ENCODE measurements around the gene COX6B2. TPM values are rescaled to one million over a fixed set of nuclear protein-coding genes. Genes with fewer than 3 reads are reported as not detected.

The COX6B2 gene
- total RNA-seq, 1 donor from 2014 or later = 0.87 TPM

DNA sequence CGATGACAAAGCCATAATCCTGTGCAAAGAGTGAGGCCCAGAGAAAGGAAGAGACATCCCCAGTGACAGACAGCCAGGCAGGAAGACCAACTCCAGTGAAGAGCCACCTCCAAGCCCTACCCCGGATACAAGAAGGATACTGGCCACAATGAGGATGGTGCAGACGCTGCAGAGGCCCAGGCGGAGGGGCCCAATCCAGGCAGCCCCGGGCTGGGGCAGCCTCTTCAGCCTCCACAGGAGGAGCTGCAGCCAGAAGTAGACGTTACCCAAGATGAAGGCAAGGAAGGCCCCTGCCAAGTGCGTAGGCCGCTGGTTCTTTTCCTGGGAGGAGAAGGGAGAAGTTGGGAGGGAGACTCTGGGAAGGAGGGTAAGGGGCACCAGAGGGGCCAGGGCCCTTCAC, 37.9 kb downstream of the COX6B2 start:
- Mint-ChIP-seq H3K9me3 (no peaks in the 10 kb centered on the region), H3K4me1 (ENCODE audit: unreplicated experiment) (peaks cover 7% of the 10 kb centered on the region), H3K4me3 (no peak overlapping the region), H3K27me3 (peaks cover 6% of the 10 kb centered on the region), H3K27ac (no peak overlapping the region), H3K36me3 (peaks cover 3% of the 10 kb centered on the region)
- DNase-seq (ENCODE audit: extremely low spot score, unreplicated experiment) = no peak
- TF ChIP-seq, protein P1, sequence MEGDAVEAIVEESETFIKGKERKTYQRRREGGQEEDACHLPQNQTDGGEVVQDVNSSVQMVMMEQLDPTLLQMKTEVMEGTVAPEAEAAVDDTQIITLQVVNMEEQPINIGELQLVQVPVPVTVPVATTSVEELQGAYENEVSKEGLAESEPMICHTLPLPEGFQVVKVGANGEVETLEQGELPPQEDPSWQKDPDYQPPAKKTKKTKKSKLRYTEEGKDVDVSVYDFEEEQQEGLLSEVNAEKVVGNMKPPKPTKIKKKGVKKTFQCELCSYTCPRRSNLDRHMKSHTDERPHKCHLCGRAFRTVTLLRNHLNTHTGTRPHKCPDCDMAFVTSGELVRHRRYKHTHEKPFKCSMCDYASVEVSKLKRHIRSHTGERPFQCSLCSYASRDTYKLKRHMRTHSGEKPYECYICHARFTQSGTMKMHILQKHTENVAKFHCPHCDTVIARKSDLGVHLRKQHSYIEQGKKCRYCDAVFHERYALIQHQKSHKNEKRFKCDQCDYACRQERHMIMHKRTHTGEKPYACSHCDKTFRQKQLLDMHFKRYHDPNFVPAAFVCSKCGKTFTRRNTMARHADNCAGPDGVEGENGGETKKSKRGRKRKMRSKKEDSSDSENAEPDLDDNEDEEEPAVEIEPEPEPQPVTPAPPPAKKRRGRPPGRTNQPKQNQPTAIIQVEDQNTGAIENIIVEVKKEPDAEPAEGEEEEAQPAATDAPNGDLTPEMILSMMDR (conservative IDR thresholded peaks at IDR 0.05) = no peak

DNA sequence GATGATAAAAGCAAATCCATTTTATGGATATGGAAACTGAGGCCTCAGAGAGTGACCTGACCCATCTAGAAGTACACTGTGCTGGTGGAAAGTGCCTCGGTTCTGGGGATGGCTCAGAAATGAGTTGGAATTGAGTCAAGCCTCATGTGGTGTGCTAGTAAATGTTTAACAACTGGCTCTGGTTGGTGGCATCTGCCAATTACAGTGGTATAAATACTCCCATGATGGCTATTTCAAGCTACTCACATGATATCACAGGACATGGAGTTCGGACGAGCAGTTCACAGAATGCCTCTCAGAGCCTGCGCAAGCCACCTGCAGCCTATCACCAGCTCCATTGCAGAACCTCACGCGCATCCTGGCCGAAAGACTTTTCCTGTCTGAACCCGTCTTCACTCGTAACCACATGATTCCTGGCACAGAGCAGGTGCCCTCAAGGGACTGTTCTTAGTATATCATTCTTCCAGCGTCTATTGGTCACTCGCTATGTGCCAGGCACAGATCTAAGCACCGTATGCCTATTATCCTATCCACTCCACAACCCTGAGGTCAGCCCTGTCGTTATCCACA, 38.5 kb downstream of the COX6B2 start:
- Mint-ChIP-seq H3K4me1 (ENCODE audit: unreplicated experiment) (peaks cover 7% of the 10 kb centered on the region), H3K27ac (no peak overlapping the region), H3K27me3 (peaks cover 6% of the 10 kb centered on the region), H3K36me3 (peaks cover 3% of the 10 kb centered on the region), H3K4me3 (no peak overlapping the region), H3K9me3 (no peaks in the 10 kb centered on the region)
- no peak for DNase-seq (ENCODE audit: extremely low spot score, unreplicated experiment)
- TF ChIP-seq, protein P1 (conservative IDR thresholded peaks at IDR 0.05) = no peak

DNA sequence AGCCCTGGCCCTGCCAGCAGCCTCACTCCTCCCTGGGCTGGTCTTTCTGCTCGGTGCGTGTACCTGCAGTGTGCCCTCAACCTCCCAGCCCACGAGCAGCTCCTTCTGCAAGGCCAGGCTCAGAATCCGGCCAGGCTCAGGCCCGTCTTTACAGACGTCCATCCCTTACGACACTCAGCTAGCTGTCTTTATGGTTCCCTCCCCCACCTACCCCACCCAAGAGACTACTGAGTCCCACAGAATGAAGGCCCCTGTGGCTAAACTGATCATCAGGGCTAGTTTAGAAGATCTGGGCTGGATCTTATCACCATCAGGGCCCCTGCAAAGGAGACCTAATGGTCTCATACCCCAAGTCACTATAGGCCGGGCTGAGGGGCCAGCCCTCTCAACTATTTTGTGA, 40.1 kb downstream of the COX6B2 start:
- Mint-ChIP-seq H3K27ac (no peak overlapping the region), H3K9me3 (no peaks in the 10 kb centered on the region), H3K27me3 (no peaks in the 10 kb centered on the region), H3K4me3 (no peak overlapping the region), H3K36me3 (peaks cover 7% of the 10 kb centered on the region), H3K4me1 (ENCODE audit: unreplicated experiment) (peaks cover 7% of the 10 kb centered on the region)
- TF ChIP-seq, protein P1 (conservative IDR thresholded peaks at IDR 0.05) = no peak
- no peak for DNase-seq (ENCODE audit: extremely low spot score, unreplicated experiment)

DNA sequence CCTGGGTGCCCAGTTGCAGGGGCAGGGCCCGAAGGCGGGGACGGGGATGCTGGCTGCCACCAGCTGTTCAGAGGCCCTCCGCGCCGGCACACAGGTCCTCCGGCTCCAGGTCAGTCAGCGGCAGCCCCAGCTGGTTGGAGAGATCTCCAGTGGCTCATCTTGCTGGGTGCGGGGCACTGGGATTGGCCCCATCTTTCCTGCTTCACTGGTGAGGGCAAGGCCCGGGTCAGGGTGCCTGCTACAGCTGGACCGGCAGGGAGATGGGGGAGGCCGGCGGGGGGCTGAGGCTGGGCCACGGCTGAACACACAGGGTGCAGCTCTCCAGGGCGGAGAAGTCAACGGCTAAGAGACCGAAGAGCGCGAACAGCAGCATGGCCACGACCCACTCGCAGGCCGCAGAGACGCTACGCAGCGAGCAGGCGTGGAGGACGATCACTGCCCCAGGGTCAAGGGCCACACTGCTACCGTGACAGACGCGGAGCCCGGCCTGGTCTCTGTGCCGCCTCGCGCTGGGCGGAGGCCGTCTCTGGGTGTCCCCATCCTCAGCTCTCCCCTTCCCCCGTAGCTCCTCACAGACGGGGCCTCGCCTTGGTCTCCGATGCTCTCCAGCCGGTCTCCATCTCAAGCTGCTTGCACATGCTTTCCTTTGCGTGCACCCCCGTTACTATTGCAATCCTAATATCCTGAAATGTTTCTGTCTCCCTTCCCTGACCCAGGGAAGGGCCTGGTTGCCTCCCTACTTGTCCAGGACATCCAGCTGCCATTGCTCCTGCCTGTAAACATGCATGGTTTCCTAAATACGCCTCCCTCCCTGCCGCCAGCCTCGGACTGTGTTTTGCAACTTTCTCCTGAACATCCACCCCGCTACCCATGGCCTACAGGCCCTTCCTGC, 41.7 kb downstream of the COX6B2 start:
- no peak overlapping the region for H3K27ac Mint-ChIP-seq
- no peak overlapping the region for H3K4me3 Mint-ChIP-seq

DNA sequence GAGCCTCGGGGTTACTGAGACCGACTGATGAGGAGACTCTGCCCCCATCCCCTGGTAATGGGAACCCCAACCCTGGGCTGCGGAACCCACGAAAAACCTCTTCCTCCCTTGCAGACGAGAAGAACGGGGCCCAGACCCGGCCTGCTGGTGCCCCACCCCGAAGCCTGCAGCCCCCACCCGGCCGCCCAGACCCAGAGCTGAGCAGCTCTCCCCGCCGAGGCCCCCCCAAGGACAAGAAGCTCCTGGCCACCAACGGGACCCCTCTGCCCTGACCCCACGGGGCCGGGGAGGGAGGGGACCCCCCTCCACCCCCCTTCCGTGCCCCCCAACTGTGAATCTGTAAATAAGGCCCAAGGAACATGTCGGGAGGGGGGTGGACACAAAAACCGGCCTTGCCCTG, 42.7 kb downstream of the COX6B2 start:
- Mint-ChIP-seq H3K9me3 (no peaks in the 10 kb centered on the region), H3K4me1 (ENCODE audit: unreplicated experiment) (peaks cover 7% of the 10 kb centered on the region), H3K27ac (no peak overlapping the region), H3K27me3 (no peaks in the 10 kb centered on the region), H3K36me3 (peaks cover 7% of the 10 kb centered on the region), H3K4me3 (no peak overlapping the region)
- no peak for DNase-seq (ENCODE audit: extremely low spot score, unreplicated experiment)
- TF ChIP-seq, protein P1 (conservative IDR thresholded peaks at IDR 0.05) = no peak

More for the DNA sequence above, 41.7 kb downstream of the COX6B2 start:
- no peaks in the 10 kb centered on the region for H3K9me3 Mint-ChIP-seq
- no peaks in the 10 kb centered on the region for H3K27me3 Mint-ChIP-seq
- TF ChIP-seq, protein P1 (conservative IDR thresholded peaks at IDR 0.05) = no peak
- H3K36me3 Mint-ChIP-seq = peaks cover 7% of the 10 kb centered on the region
- DNase-seq (ENCODE audit: extremely low spot score, unreplicated experiment) = no peak
- H3K4me1 Mint-ChIP-seq (ENCODE audit: unreplicated experiment) = peaks cover 7% of the 10 kb centered on the region

Measured in type B pancreatic cell (in vitro differentiated cells).